DMS53 (cell line): ENCODE data around the gene BCAS3.
A peak's percentile ranks its signal among the peaks of the same experiment; 100 is the strongest.

Experiments
- DNase-seq: peaks from one replicate; lab custom pipeline; 2025; lab: John Stamatoyannopoulos, UW

Gene BCAS3

GRCh38 chr17:61065263-61065773 is 387.7 kb downstream of the BCAS3 start:
- DNase-seq: peak; percentile 7

- no peak for DNase-seq
Measured at GRCh38 chr17:61066062-61066461, 388.4 kb downstream of the BCAS3 start.

GRCh38 chr17:61070649-61071048 is 393.0 kb downstream of the BCAS3 start:
- no peak for DNase-seq

GRCh38 chr17:61072648-61073047 is 395.0 kb downstream of the BCAS3 start:
- no peak for DNase-seq

- no peak for DNase-seq
Measured at GRCh38 chr17:61073131-61073530, 395.5 kb downstream of the BCAS3 start.

GRCh38 chr17:61073799-61074513 is 396.3 kb downstream of the BCAS3 start:
- no peak for DNase-seq

GRCh38 chr17:61075988-61076387 is 398.3 kb downstream of the BCAS3 start:
- DNase-seq: peak; percentile 2

- no peak for DNase-seq
Measured at GRCh38 chr17:61076621-61077031, 399.0 kb downstream of the BCAS3 start.

GRCh38 chr17:61081959-61082358 is 404.3 kb downstream of the BCAS3 start:
- no peak for DNase-seq

- no peak for DNase-seq
Measured at GRCh38 chr17:61084260-61084659, 406.6 kb downstream of the BCAS3 start.

- DNase-seq: no peak
Measured at GRCh38 chr17:61087024-61087423, 409.4 kb downstream of the BCAS3 start.

GRCh38 chr17:61088556-61088955 is 410.9 kb downstream of the BCAS3 start:
- DNase-seq: no peak

GRCh38 chr17:61091096-61091495 is 413.4 kb downstream of the BCAS3 start:
- no peak for DNase-seq

GRCh38 chr17:61097781-61098180 is 420.1 kb downstream of the BCAS3 start:
- no peak for DNase-seq

- peak; percentile 13 for DNase-seq
Measured at GRCh38 chr17:61106354-61106753, 428.7 kb downstream of the BCAS3 start.

- DNase-seq: no peak
Measured at GRCh38 chr17:61116577-61116976, 438.9 kb downstream of the BCAS3 start.

- no peak for DNase-seq
Measured at GRCh38 chr17:61117983-61118382, 440.3 kb downstream of the BCAS3 start.

GRCh38 chr17:61118871-61119270 is 441.2 kb downstream of the BCAS3 start:
- no peak for DNase-seq

GRCh38 chr17:61122326-61122913 is 444.8 kb downstream of the BCAS3 start:
- DNase-seq: no peak

GRCh38 chr17:61124562-61124961 is 446.9 kb downstream of the BCAS3 start:
- no peak for DNase-seq

GRCh38 chr17:61126473-61127249 is 449.0 kb downstream of the BCAS3 start:
- no peak for DNase-seq

- DNase-seq: no peak
Measured at GRCh38 chr17:61127960-61128359, 450.3 kb downstream of the BCAS3 start.

GRCh38 chr17:61128661-61129115 is 451.0 kb downstream of the BCAS3 start:
- no peak for DNase-seq
